Activated naive CD4-positive, alpha-beta T cell treated with anti-CD3 and anti-CD28 coated beads, Interleukin-2, amount 50 U/mL, for 24 hours (primary cell): ENCODE results near the gene DAPK3.
A peak's percentile ranks its signal among the peaks of the same experiment; 100 is the strongest.
"Not testable (repeated sequence)": the region's sequence is repeated elsewhere in the genome, so short reads cannot be mapped to it uniquely, and the experiment has no call there.

Experiments used
- H3K27ac Mint-ChIP-seq: one replicate; pipeline ENCODE4 v1.8.0; 2021; ENCODE audit warnings: mild to moderate bottlenecking, mixed read lengths
- H3K27me3 Mint-ChIP-seq: one replicate; pipeline ENCODE4 v1.8.0; 2021; ENCODE audit warnings: mixed read lengths
- H3K36me3 Mint-ChIP-seq: one replicate; pipeline ENCODE4 v1.8.0; 2021; ENCODE audit warnings: mixed read lengths
- H3K4me1 Mint-ChIP-seq: one replicate; pipeline ENCODE4 v1.8.0; 2021; ENCODE audit warnings: mixed read lengths
- H3K4me3 Mint-ChIP-seq: one replicate; pipeline ENCODE4 v1.8.0; 2021; ENCODE audit warnings: mild to moderate bottlenecking, mixed read lengths
- H3K9me3 Mint-ChIP-seq: one replicate; pipeline ENCODE4 v1.8.0; 2021; ENCODE audit warnings: mixed read lengths

The DAPK3 gene

DNA sequence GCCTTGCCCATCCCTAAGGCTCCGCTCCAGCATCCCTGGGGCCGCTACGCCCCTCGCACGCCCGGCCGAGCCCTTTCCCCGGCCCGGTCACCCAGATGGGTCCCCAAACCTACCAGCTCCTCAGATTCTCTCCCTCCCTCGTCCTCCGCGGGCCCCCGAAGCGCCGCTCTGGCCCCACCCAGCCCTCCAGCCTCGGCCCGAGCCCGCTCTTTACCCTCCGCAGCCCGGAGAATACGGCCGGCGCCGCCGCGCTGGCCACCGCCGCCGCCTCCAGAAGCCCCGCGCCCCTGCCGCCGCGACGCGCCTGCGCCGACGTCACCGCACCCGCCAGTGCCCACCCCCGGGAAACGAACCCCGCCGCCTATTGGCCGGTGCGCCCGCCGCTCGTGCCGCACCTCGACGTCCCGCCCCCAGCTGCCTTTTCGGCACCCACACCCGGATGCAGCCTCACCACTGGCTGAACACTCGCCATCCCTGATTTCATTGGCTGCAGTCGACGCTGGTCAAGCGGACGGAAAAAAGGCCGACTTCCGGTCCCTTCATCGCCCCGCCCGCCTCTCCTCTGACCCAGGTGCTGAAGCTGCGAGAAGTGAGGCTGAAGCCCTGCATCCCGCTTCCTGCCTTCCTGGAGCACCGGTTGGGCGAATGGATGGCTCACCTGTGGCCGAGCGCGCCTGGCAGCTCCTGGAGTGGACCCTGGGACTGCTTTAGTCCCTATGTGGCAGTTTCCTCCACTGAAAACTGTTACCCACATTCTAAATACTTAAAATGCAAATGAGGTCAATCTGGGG is at the start of gene DAPK3:
TSS of gene DAPK3 (minus strand) at position 292 of the 791 bp plus-strand sequence. CDS start 1,364 bp downstream, outside the sequence.
- H3K9me3 Mint-ChIP-seq = no peaks in the 10 kb centered on the region
- peak within 1 kb of the TSS; percentile 94 for H3K4me3 Mint-ChIP-seq
- H3K36me3 Mint-ChIP-seq = peaks cover 2% of the 10 kb centered on the region
- H3K27ac Mint-ChIP-seq = peak within 1 kb of the TSS; percentile 84
- H3K27me3 Mint-ChIP-seq = no peaks in the 10 kb centered on the region
- H3K4me1 Mint-ChIP-seq = peaks cover 28% of the 10 kb centered on the region

DNA sequence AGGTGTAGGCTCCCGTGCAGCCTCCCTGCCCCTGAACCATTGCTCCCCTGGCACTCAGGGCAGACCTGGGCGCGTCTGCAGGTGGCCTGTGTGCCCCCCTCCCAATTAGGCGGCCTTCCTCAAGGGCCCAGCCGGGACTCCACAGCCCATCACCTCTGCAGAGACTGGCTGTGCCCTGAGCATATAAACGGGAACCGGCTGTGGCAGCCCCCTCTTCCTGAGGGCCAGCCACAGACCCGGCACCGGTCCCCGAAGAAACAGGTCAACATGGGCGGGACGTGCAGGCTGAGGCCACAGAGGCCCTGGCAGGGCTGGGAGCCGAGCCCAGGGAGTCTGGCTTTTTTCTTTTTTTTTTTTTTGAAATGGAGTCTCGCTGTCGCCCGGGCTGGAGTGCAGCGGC is 48.7 kb upstream of the DAPK3 start:
- Mint-ChIP-seq H3K27me3 (no peaks in the 10 kb centered on the region), H3K9me3 (no peaks in the 10 kb centered on the region), H3K4me1 (peaks cover 12% of the 10 kb centered on the region), H3K36me3 (peaks cover 6% of the 10 kb centered on the region), H3K27ac (no peak overlapping the region), H3K4me3 (no peak overlapping the region)

DNA sequence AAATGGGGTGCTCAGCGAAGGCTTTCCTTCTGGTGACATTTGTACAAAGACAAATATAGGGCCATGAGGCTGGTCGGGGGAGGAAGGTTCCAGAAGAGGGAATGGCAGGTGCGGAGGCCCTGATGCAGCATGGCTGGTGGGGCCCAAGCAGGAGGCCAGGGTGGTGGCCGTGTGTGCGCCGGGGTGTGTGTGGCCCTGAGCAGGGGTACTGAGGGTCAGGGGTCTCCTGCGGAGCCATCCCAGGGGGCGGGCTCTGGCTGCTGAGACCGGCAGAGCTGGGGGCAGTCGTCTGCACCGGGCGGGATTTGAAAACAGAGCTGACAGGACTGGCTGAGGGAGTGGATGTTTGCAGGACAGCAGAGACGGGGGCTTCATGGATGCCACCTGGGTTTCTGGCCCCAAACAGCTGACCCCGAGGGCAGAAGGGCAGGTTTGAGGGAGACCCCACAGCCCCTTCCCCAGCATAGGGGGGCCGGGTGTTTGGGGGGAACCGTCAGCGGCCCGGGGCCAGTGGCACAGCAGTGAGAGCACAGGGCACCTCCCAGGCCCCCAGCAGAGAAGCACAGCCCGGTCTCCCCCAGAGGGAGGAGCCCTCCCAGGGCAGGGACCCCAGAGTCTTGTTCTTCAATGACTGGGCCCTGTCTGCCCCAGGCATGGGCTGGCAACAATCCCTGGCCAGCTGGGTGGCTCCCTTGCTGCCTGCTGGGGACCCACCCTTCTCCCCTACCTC is 48.0 kb upstream of the DAPK3 start:
- no peaks in the 10 kb centered on the region for H3K27me3 Mint-ChIP-seq
- no peaks in the 10 kb centered on the region for H3K9me3 Mint-ChIP-seq
- peaks cover 5% of the 10 kb centered on the region for H3K36me3 Mint-ChIP-seq
- no peak overlapping the region for H3K27ac Mint-ChIP-seq
- H3K4me1 Mint-ChIP-seq = peaks cover 12% of the 10 kb centered on the region
- H3K4me3 Mint-ChIP-seq = no peak overlapping the region

DNA sequence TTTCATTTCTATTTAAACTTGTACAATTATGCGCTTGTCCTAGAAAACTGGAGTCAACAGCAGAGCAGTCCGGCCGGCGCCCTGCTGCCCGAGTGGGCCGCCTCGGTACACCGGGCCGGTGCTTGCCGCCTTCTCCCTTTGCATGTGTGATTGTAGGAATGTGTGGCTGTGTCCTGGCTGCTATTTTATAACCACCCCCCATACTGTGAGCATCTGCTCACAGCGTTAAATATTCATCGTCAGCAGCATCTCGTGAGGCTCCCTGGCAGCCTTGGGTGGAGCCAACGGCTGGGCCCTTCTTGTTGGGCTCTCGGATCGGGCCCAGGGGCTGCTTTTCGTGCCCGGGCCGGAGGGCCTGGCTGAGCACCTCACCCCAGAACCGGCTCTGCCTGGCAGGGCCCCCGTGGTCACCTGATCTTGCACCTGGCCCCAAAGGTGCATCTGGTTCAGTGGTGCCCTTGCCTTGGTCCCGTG is 47.3 kb upstream of the DAPK3 start:
- Mint-ChIP-seq H3K27ac (no peak overlapping the region), H3K4me1 (peaks cover 14% of the 10 kb centered on the region), H3K4me3 (no peak overlapping the region), H3K27me3 (no peaks in the 10 kb centered on the region), H3K9me3 (no peaks in the 10 kb centered on the region), H3K36me3 (peaks cover 5% of the 10 kb centered on the region)

DNA sequence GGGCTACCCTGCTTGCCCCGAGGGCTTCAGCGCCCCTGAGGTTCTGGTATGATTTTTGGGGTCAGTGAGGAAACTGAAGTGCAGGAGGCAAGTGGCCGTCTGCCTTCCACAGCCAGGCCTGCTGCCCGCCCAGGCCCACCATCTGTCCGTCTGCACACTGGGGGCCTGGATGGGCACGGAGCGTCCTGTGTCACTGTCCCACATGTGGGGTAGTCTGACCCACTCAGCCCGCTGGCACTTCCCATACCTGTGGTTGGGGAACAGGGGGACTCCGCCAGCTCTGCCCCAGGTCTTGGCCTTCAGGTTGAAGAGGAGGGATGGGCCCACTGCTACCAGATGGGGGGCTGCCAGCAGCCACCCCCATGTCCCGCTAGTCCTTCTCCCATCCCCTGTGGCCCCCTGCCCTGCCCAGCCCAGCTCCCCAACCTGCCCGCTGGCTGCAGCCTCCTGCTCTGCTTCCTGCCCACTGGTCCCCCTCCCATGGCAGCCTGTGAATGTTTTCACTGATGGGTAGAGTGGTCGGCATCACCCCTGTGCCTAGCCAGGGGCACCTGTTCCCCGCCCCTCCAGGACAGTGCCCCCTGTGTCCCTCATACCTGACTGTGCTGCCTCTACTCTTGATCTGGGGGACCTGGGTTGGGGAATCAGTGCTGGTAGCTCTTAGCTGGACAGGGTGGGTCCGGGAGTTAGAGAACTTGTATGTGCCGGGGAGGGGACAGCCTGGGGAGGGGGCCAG is 46.2 kb upstream of the DAPK3 start:
- H3K36me3 Mint-ChIP-seq = peaks cover 7% of the 10 kb centered on the region
- H3K27ac Mint-ChIP-seq = no peak overlapping the region
- peaks cover 22% of the 10 kb centered on the region for H3K4me1 Mint-ChIP-seq
- no peaks in the 10 kb centered on the region for H3K27me3 Mint-ChIP-seq
- H3K4me3 Mint-ChIP-seq = no peak overlapping the region
- H3K9me3 Mint-ChIP-seq = no peaks in the 10 kb centered on the region

DNA sequence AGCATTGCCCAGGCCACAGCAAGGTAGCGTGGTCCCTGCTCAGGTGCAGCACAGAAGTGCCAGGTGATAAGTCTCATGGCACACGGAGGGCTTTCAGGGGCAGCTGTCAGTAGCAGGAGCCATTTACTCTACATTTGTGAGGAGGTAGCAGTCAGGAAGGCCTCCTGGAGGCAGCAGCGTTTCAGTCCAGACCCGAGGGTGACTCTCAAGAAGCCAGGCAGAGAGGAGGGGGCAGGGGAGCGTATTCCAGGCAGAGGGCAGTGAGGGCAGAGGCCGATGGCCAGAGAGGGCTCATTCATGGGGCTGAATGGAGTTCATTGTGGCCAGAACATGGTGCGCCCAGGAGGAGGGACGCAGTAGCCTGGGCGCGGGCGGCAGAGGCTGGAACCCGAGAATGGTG is 45.6 kb upstream of the DAPK3 start:
- no peak overlapping the region for H3K4me3 Mint-ChIP-seq
- no peaks in the 10 kb centered on the region for H3K9me3 Mint-ChIP-seq
- H3K36me3 Mint-ChIP-seq = peaks cover 5% of the 10 kb centered on the region
- H3K27ac Mint-ChIP-seq = no peak overlapping the region
- H3K27me3 Mint-ChIP-seq = no peaks in the 10 kb centered on the region
- H3K4me1 Mint-ChIP-seq = peaks cover 22% of the 10 kb centered on the region

DNA sequence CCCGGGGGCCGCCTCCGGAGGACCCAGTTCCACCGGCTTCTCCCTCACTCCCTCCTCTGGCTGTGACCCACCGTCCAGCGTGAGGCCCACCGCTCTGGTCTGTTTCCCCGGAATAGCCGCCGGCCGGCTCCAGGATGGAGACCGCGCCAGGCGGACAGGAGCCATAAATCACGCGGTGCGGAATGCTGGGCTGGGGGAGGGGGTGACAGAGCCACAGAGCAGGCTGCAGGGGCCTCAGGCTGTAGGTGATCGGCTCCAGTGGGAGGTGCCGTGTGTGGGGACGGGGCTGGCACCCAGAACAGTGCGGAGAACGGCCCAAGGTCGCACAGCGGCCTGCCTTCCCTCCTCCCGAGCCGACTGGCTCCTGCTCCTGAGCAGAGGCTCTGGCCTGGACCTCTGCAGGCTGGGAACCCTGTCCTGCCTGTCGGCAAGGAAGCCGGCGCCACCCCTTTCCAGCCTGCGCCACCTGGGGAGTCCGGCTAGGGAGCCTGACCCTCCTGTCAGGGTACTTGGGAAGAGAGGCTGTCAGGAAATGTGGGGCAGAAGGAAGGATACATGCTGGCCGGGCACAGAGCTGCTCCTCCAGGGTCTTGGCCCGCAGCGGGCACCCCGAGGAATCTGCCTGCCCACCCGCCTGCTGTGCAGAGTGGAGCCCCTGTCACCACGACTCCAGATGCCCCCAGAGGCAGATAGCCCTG is 45.0 kb upstream of the DAPK3 start:
- Mint-ChIP-seq H3K4me3 (no peak overlapping the region), H3K9me3 (no peaks in the 10 kb centered on the region), H3K4me1 (peaks cover 27% of the 10 kb centered on the region), H3K27ac (no peak overlapping the region), H3K36me3 (peaks cover 5% of the 10 kb centered on the region), H3K27me3 (no peaks in the 10 kb centered on the region)

DNA sequence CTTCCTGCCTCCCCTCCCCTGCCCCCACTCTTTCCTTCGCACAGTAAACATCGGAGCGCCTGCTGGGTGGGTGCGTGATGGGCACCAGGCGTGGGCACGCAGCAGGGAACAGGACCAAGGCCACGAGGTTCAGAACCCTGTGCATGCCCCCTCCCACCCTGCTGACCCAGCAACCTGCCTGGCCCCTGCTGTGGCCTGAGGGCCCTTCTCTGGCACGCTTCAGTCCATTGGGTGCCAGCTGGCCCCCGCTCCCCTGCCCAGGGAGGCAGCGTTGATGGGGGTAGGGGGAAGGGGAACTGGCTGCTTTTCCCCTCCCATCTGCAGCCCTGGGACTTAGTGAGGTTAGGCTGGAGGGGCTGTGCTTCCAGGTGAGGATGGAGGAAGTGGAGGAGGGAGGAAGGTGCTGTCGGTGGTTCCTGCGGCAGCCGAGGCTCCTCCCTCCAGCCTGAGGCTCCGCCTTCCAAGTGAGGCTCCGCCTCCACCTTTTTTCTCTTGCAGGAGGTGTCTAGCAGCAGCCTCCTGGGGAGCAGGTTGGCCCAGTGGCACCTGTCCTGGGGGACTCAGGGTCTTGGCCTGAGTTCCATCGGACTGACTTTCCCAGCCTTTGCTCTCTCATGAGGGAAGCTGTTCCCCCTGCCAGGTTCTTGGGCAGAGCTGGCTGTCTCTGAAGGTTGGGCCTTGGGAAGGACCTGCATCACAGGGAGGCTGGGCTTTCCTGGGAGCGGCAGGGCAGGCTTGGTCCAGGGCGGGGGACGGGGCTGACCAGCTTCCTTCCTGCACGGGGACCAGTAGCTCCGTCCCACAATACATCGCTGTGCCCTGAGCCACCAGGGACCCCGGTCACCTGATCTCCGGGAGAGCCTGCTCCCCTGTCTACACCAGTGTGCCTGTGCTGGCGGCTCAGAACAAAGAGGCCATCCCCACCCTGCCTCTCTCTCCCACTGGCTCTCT is 43.9 kb upstream of the DAPK3 start:
- Mint-ChIP-seq H3K4me3 (no peak overlapping the region), H3K9me3 (no peaks in the 10 kb centered on the region), H3K4me1 (peaks cover 38% of the 10 kb centered on the region), H3K27me3 (no peaks in the 10 kb centered on the region), H3K27ac (no peak overlapping the region), H3K36me3 (peaks cover 4% of the 10 kb centered on the region)

DNA sequence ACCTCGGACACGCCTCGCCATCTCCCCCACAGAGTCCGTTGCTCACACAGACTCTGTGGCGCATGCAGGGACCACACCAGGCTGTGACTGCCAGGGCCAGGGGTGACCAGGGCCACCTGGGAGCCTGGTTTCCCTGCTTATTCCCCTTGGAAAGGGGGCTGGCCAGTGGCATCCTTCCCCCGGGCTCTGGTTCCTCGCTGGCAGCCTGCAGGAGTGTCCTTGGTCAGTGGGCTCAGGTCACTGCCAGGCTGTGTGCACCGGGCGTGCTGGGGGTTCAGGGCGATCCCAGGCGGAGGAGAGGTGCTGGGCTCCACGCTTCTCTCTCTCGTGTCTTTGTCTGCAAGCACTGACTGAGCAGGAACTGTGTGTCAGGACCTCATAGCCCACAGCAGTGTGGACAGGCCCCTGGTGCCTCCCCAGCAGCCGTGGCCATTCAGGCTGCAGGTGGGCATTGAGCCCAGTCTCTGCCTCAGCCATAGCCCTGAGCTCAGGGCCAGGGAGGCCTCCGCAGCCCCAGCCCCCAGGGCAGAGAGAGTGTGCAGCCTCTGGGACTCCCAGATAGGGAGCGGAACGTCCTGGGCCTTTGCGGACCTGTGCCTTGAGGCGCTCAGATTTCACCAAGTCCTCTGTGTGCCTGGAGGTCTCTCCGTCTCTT is 43.1 kb upstream of the DAPK3 start:
- Mint-ChIP-seq H3K27me3 (no peaks in the 10 kb centered on the region), H3K4me1 (peaks cover 46% of the 10 kb centered on the region), H3K27ac (no peak overlapping the region), H3K4me3 (no peak overlapping the region), H3K36me3 (peaks cover 4% of the 10 kb centered on the region), H3K9me3 (no peaks in the 10 kb centered on the region)

DNA sequence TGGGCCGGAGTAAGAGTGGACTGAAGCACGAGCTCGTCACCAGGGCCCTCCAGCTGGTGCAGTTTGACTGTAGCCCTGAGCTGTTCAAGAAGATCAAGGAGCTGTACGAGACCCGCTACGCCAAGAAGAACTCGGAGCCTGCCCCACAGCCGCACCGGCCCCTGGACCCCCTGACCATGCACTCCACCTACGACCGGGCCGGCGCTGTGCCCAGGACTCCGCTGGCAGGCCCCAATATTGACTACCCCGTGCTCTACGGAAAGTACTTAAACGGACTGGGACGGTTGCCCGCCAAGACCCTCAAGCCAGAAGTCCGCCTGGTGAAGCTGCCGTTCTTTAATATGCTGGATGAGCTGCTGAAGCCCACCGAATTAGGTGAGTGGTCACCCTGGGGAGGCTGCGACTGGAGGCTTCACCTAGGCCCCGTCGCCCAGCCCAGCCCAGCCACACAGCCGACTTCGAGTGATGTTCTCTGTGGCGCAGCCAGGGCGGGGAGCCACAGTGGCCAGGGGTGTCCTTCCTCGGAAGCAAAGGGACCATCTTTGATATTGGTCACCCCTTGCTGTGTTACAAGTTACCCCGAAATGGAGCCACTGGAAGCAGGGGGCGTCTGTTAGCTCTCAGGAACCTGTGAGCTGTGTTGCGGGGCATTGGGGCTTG is 42.2 kb upstream of the DAPK3 start:
- no peaks in the 10 kb centered on the region for H3K9me3 Mint-ChIP-seq
- peaks cover 4% of the 10 kb centered on the region for H3K36me3 Mint-ChIP-seq
- no peaks in the 10 kb centered on the region for H3K27me3 Mint-ChIP-seq
- H3K4me3 Mint-ChIP-seq = no peak overlapping the region
- H3K4me1 Mint-ChIP-seq = peaks cover 47% of the 10 kb centered on the region
- no peak overlapping the region for H3K27ac Mint-ChIP-seq

DNA sequence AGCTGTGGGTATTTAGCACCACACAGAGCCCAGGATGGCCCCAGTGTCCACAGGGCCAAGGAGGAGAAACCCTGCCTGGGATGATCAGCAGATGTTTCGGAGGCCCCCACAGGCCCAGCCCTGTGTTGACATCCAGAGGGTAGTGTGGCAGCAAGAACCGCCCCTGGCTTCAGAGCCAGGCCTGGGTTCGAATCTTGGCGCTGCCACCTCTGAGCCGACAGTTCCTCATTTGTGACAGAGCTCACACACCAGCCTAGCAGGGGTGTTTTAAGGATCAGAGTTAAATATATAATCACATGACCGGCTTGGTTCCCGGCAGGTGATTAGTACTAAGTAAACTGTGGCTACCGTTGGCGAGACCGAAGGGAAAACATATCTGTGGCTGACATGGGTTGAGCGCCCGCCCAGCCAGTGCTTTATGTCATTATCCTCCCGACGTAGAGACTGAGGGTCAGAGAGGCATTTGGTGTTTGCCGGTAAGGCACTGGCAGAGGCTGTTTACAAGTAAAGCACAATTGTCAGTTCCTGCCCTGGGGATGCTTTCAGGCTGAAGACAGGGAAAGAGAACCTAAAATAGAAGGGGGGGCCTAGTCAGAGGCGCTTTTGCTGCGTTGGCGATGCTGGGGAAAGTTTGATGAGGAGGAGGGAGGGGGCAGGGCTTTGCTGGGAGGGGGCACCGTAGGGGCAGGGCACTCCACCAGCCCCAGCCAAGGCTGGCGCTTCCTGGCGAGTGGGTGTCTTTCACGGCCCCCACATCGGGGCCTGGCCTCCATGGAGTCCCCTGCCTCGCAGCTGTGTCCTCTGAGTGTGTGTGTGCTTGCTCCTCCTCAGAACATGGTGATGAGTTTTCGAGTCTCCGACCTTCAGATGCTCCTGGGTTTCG is 41.4 kb upstream of the DAPK3 start:
- Mint-ChIP-seq H3K27ac (no peak overlapping the region), H3K36me3 (peaks cover 4% of the 10 kb centered on the region), H3K27me3 (no peaks in the 10 kb centered on the region), H3K9me3 (no peaks in the 10 kb centered on the region), H3K4me3 (no peak overlapping the region), H3K4me1 (peaks cover 47% of the 10 kb centered on the region)

DNA sequence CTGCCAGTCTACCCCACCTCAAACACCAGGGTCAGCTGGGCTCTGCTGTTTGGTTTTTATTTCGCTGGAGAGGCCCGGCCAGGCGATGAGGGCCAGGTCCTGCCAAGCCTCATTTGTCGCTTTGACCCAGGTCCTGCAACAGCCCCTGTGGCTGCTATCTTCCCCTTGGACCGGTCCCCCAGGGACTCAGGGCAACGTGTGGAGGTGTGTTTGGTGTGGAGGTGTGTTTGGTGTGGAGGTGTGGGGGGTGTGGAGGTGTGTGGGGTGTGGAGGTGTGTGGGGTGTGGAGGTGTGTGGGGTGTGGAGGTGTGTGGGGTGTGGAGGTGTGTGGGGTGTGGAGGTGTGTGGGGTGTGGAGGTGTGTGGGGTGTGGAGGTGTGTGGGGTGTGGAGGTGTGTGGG is 40.5 kb upstream of the DAPK3 start:
- H3K27me3 Mint-ChIP-seq, H3K36me3 Mint-ChIP-seq, H3K9me3 Mint-ChIP-seq, H3K4me3 Mint-ChIP-seq, H3K27ac Mint-ChIP-seq: not testable (repeated sequence)
- H3K4me1 Mint-ChIP-seq = peaks cover 46% of the 10 kb centered on the region

DNA sequence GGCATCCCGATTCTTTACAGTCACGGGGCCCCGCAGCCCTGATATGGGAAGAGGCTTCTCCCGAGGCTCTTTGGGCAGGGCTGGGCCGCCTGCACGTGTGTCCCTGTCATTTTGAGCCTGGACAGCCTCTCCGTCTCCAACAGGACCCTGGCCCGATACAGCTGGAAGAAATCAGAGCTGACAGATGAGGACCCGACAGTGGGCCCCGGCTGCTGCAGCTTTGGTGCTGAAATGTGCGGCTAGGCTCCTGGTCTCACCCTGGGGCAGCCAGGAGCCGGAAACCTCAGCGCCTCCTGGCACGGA is 39.9 kb upstream of the DAPK3 start:
- Mint-ChIP-seq H3K4me1 (peaks cover 44% of the 10 kb centered on the region), H3K27ac (no peak overlapping the region), H3K9me3 (no peaks in the 10 kb centered on the region), H3K27me3 (no peaks in the 10 kb centered on the region), H3K36me3 (peaks cover 4% of the 10 kb centered on the region), H3K4me3 (no peak overlapping the region)
